GM12874 (cell line): ENCODE results near the gene LRRC8D.

Experiments used
- TF ChIP-seq, protein P1 (sequence below): IDR thresholded peaks from 2 replicates; pipeline ENCODE4 v1.5.1; 2011; ENCODE audit warnings: low read depth, mild to moderate bottlenecking, control low read depth, low read length, moderate library complexity; ENCODE audit not compliant: insufficient read depth

LRRC8D gene

DNA sequence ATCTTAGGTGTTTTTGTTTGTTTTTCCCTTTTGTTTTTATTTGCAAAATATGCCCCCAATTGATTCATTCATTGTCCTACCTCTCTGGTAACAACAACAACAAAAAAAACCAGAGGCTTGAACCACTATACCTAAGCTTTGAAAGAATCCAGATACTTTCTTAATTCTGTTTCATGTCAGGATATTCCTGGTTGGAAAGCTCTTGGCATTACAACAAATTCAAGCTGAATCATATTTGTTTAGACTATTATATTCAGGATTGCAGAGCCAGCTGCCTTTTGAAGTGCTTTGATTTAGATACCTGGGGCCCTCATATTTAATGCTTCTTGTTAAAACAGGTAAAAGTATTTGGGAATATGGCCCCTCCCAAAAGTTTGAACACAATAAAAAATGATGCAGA lies 151.2 kb downstream of the LRRC8D start:
- TF ChIP-seq, protein P1, sequence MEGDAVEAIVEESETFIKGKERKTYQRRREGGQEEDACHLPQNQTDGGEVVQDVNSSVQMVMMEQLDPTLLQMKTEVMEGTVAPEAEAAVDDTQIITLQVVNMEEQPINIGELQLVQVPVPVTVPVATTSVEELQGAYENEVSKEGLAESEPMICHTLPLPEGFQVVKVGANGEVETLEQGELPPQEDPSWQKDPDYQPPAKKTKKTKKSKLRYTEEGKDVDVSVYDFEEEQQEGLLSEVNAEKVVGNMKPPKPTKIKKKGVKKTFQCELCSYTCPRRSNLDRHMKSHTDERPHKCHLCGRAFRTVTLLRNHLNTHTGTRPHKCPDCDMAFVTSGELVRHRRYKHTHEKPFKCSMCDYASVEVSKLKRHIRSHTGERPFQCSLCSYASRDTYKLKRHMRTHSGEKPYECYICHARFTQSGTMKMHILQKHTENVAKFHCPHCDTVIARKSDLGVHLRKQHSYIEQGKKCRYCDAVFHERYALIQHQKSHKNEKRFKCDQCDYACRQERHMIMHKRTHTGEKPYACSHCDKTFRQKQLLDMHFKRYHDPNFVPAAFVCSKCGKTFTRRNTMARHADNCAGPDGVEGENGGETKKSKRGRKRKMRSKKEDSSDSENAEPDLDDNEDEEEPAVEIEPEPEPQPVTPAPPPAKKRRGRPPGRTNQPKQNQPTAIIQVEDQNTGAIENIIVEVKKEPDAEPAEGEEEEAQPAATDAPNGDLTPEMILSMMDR, result no peak

DNA sequence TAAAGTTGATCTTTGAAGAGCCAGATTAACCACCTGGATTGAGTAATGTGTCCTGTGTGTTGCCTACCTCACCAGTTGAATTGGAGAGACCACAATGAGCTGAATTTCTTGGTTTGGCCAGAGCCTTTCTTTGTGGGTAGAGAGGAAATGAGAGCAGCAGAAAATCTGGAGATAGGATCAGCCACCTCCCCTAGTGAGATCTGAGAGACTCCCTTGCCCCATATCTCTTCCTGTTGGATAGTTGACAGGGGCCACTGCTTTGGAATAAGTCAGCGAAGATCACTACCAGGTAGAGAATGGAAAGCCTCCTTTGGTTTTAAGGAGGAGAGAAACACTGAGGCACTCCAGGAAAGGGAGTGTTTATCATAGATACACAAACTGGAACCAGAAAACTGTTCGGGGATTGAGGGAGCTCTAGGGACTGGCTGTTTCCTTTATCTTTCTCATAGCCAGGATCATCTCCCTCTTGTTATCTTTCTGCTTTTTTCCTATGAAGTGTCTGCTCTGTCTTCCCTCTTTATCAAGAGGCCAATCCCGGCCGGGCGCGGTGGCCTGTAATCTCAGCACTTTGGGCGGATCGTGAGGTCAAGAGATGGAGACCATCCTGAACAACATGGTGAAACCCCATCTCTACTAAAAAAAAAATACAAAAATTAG lies 152.8 kb downstream of the LRRC8D start:
- TF ChIP-seq, protein P1, result no peak

DNA sequence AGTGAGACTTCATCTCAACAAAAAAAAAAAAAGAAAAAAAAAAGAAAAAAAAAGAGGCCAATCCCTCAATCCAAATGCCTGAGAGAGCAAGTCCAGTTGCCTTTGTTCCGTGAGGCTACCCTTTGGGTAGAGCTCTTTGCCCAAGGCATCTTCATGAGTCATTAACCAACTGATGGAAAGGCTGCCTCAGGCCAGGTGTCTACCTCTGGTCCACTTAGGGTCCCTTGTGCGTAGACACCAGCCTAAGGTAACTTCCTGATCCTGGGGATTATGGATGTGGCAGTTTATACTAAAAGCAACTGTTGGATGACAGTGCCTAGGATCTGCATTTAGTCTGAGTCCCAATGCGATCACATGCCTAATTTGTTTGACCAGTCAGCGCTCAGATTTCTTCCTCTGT lies 153.4 kb downstream of the LRRC8D start:
- TF ChIP-seq, protein P1, result no peak

DNA sequence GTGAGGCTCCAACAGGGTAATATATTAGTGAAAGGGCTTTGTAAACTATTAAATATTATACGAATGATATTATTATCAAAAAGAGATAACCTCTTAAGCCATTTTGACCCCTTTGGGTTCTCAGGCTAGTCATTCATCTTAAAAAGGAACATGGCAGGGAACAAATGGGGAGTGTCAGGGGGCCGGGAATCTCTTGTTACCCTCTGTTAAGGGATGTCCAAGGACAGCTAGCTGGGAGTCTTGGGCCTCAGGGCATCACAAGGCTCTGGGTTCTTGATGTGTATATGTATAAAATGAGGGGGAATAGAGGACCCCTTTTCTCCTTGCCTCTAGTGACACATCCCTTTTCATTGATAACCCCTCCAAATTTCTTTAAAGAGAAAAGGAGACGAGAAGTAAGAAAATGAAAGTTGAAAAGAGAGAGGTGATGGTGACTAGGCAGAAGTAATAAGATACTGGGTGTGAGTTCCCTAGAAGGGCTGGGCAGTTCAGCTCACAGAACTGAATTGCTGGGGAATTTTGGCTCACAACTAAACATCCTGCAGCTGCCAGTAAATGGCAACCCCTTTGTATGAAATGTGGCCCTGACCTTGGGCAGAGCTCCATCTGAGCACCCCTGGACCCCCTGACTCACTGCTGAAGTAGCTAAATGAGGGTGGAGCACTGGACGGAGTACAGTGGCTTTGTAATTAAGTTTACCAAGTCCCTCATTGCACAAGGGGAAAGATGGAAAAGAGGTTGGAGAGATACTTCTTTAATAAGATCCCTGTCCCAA lies 154.1 kb downstream of the LRRC8D start:
- TF ChIP-seq, protein P1, result no peak

DNA sequence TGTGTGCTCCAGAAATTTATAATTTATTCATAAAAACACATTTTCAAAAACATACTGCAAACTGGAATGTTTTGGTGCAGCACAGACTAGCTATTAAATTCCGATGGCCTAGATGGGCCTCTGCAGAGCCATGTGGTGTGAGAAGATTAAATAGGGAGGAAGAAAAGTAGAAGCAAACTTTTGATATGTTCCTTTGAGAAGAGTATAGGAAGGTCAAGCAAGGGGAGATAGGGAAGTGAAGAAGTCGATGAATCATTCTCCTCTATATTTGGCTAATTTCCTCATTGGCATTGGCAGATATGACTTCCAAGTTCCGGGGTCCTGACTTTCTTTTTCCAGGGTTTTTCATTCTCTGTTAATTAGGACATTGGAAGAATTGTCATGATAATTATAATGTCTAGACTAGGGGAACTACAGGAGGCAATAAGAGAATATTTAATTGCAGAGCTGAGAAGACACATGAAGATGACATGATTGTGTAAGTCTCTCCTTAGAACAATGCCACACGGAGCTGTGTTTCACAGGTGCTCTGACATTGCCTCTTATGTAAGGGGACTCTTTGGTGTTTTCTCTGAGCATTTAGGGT lies 154.8 kb downstream of the LRRC8D start:
- TF ChIP-seq, protein P1, result no peak

DNA sequence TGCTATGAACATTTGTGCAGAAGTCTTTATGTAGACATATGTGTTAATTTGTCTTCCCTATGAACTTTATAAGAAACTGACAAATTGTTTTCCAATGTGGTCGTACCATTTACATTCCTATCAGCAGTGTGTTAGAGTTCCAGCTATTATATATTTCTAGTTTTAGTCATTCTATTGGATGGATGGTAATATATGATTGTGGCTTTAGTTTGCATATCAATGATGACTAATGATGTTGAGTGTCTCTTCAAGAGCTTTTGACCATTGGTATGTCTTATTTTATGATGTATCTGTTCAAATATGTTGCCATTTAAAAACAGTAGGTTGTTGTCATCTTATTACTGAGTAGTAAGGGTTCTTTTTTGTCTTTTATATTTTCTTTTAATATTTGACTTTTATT lies 157.9 kb downstream of the LRRC8D start:
- TF ChIP-seq, protein P1, result no peak

DNA sequence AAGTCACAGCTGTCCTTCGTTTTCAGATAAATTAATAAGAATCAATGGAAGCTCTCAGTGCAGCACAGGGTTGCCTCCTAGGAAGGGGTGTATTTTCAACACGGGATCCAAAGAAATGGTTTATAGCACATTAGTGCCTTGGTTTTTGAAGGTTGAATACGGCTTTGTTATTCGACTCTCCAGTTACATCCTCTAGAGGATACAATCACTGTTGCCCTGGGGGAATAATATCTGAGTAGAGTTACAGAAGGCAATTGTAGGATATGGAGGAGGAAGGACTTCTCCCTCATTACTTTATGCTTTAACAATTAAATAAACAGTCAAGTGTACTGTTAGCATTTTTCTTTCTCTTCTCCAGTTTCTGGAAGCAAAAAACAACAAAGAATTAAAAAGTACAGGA lies 159.8 kb downstream of the LRRC8D start:
- TF ChIP-seq, protein P1, result no peak
